Keratinocyte (primary cell): ENCODE results near the gene PRELID3B. TPM values are rescaled to one million over a fixed set of nuclear protein-coding genes. Genes with fewer than 3 reads are reported as not detected.

Experiments
- DNase-seq: peaks from one replicate; pipeline ENCODE4 v3.0.0-alpha.2; 2011; ENCODE audit warnings: low read depth, missing footprints, low spot score
- FAIRE-seq: peaks from 2 replicates; lab custom pipeline; 2011; peaks lifted over from hg19 to GRCh38; lab: Jason Lieb, UNC
- H2AFZ ChIP-seq: 2 replicates; pipeline ENCODE4 v1.6.0; 2012; ENCODE audit warnings: low read length, control low read depth, inconsistent platforms; ENCODE audit not compliant: control insufficient read depth
- H3K27ac ChIP-seq: 2 replicates; pipeline ENCODE4 v1.5.1; 2011; ENCODE audit warnings: low read length; ENCODE audit not compliant: control insufficient read depth, insufficient read depth
- H3K27me3 ChIP-seq: 3 replicates; pipeline ENCODE4 v1.6.0; 2011; ENCODE audit warnings: low read length; ENCODE audit not compliant: control insufficient read depth, insufficient read depth; ENCODE audit errors: extremely low read depth
- H3K36me3 ChIP-seq, 2 experiments: 2 replicates in 1 of 2; 3 replicates in 1 of 2; pipeline ENCODE4 v1.5.1; 2011; ENCODE audit warnings: low read length in 2 of 2, mild to moderate bottlenecking in 1 of 2; ENCODE audit not compliant: control insufficient read depth in 2 of 2, insufficient read depth in 2 of 2; ENCODE audit errors: extremely low read depth in 1 of 2
- H3K4me1 ChIP-seq: 3 replicates; pipeline ENCODE4 v1.5.1; 2011; ENCODE audit warnings: low read length; ENCODE audit not compliant: control insufficient read depth, insufficient read depth; ENCODE audit errors: extremely low read depth
- H3K4me2 ChIP-seq: 3 replicates; pipeline ENCODE4 v1.6.0; 2011; ENCODE audit warnings: low read depth, low read length; ENCODE audit not compliant: control insufficient read depth, insufficient read depth; ENCODE audit errors: extremely low read depth
- H3K4me3 ChIP-seq, 3 experiments: fragments of 200-600 bp in 1 of 3; sonication (generic) in 1 of 3; 2 replicates in 2 of 3; 3 replicates in 1 of 3; pipeline ENCODE4 v1.5.1; 2011 to 2016; ENCODE audit warnings: low read length in 3 of 3, mild to moderate bottlenecking in 3 of 3, control low read depth in 2 of 3, inconsistent platforms in 1 of 3, low read depth in 1 of 3, mixed read lengths in 1 of 3, mixed run types in 1 of 3, moderate library complexity in 1 of 3; ENCODE audit not compliant: control insufficient read depth in 2 of 3, insufficient read depth in 2 of 3; ENCODE audit errors: extremely low read depth in 1 of 3
- H3K79me2 ChIP-seq: 2 replicates; pipeline ENCODE4 v1.6.0; 2012; ENCODE audit warnings: low read length; ENCODE audit not compliant: control insufficient read depth, insufficient read depth
- H3K9ac ChIP-seq: 3 replicates; pipeline ENCODE4 v1.6.0; 2011; ENCODE audit warnings: low read length; ENCODE audit not compliant: control insufficient read depth, insufficient read depth; ENCODE audit errors: extremely low read depth
- H3K9me1 ChIP-seq: 3 replicates; pipeline ENCODE4 v1.6.0; 2011; ENCODE audit warnings: low read length; ENCODE audit not compliant: control insufficient read depth, insufficient read depth; ENCODE audit errors: extremely low read depth
- H3K9me3 ChIP-seq: 2 replicates; pipeline ENCODE4 v1.5.1; 2012; ENCODE audit warnings: low read depth, low read length; ENCODE audit not compliant: control insufficient read depth
- H4K20me1 ChIP-seq: 3 replicates; pipeline ENCODE4 v1.6.0; 2011; ENCODE audit warnings: low read length; ENCODE audit not compliant: control insufficient read depth, insufficient read depth; ENCODE audit errors: extremely low read depth
- EZH2 ChIP-seq: IDR thresholded peaks from one replicate; pipeline ENCODE4 v1.6.1; 2012; ENCODE audit warnings: inconsistent platforms, mild to moderate bottlenecking, low read length, moderate library complexity
- dilution Hi-C: fragments of 300-500 bp; cut with MboI; formaldehyde crosslinking; loops from one replicate; pipeline ENCODE4 v1.7.0; 2020; ENCODE audit warnings: low sequenced_read_pairs; ENCODE audit not compliant: extremely low pct_ligation_motif_present
- polyA plus RNA-seq, 5 experiments: library from polyadenylated mRNA; depleted of rRNA in 3 of 5; stranded (reverse) in 3 of 5; stranded (forward) in 1 of 5; unstranded in 1 of 5; fragments of >200 nt; gene quantifications; 1 replicate in 1 of 5; 2 replicates in 3 of 5; 3 replicates in 1 of 5; pipeline versions ENCODE4 v1.2.1 to v1.2.3, GENCODE V29; 2011 to 2012; ENCODE audit warnings: missing spikeins in 2 of 5, low read depth in 1 of 5, low replicate concordance in 1 of 5
- TF ChIP-seq, protein P1 (sequence below), 3 experiments: IDR thresholded peaks in 1 of 3; conservative IDR thresholded peaks in 1 of 3; optimal IDR thresholded peaks in 1 of 3; 2 replicates in 2 of 3; 3 replicates in 1 of 3; pipeline versions ENCODE3 to v1.5.1; 2011; ENCODE audit warnings: low read length in 3 of 3, mild to moderate bottlenecking in 3 of 3, moderate library complexity in 2 of 3, control low read depth in 1 of 3, inconsistent platforms in 1 of 3; ENCODE audit not compliant: insufficient read depth in 2 of 3; ENCODE audit errors: extremely low read depth in 1 of 3

The PRELID3B gene
- polyA plus RNA-seq, 1 donor (not counting 4 experiments of a cell fraction or from before 2014, with no cell fraction given) = 86.9 TPM

DNA sequence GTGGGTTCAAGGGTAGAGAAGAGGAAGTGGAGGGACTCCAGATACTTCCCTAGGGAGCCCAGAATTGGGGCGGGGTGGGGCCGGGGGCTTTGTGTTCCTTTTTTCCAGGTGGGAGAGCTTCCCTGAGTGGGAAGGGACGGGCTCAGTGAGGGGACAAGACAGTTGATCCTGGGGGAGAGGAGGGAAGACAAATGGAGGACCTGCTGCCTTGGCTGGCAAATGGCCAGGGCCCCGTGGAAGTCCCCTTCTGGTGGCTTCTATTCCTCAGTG is 38.2 kb downstream of the PRELID3B start:
- dilution Hi-C loops = no loop called here
- Histone ChIP-seq H3K79me2 (peaks cover 16% of the 10 kb centered on the region), H4K20me1 (no peaks in the 10 kb centered on the region), H3K4me3 (no peak overlapping the region), H3K4me1 (peaks cover 14% of the 10 kb centered on the region), H2AFZ (no peak overlapping the region), H3K9me3 (no peaks in the 10 kb centered on the region), H3K36me3 (peaks cover 10 to 21% of the 10 kb centered on the region in 2 experiments), H3K27me3 (no peaks in the 10 kb centered on the region), H3K9ac (no peak overlapping the region), H3K9me1 (no peaks in the 10 kb centered on the region), H3K4me2 (no peak overlapping the region), H3K27ac (no peak overlapping the region)
- FAIRE-seq (no peak), DNase-seq (no peak)
- TF ChIP-seq, protein P1, sequence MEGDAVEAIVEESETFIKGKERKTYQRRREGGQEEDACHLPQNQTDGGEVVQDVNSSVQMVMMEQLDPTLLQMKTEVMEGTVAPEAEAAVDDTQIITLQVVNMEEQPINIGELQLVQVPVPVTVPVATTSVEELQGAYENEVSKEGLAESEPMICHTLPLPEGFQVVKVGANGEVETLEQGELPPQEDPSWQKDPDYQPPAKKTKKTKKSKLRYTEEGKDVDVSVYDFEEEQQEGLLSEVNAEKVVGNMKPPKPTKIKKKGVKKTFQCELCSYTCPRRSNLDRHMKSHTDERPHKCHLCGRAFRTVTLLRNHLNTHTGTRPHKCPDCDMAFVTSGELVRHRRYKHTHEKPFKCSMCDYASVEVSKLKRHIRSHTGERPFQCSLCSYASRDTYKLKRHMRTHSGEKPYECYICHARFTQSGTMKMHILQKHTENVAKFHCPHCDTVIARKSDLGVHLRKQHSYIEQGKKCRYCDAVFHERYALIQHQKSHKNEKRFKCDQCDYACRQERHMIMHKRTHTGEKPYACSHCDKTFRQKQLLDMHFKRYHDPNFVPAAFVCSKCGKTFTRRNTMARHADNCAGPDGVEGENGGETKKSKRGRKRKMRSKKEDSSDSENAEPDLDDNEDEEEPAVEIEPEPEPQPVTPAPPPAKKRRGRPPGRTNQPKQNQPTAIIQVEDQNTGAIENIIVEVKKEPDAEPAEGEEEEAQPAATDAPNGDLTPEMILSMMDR (optimal IDR thresholded peaks at IDR 0.05 in 1 of 3, IDR thresholded peaks at IDR 0.05 in 1 of 3, conservative IDR thresholded peaks at IDR 0.05 in 1 of 3; ENCODE audit: extremely low read depth in 1 of 3, insufficient read depth in 2 of 3, low read length in 3 of 3) = no peak
- TF ChIP-seq EZH2 = no peak

DNA sequence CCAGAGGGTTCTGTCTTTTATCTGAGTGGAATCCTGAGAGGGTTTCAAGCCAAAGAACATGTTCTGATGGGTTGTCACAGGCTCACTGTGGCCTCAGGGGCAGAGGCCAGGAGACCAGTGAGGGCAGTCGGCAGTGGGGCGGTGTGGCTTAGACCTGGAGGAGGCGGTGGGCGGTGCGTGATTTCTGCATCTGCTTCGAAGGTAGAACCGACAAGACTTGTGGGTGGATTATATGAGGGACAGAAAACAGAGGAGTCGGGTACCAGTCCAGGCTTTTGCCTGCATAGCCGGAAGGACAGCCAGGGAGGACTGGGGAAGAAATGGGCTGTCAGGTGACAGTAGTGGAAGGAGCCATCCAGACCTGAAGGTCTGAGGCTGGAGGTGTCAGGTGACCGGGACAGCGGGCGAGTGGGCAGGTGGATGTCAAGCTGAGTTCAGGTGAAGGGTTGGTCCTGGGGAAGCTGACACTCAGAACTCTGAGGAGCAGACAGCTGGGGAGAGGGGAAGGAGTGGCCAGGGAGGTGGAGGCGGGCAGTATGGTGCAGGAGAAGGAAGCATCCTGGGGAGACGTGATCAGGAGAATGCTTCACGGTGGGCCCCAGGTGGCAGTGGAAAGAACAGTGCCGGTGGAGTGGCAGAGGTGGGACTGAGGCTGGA is 38.6 kb downstream of the PRELID3B start:
- Histone ChIP-seq H3K27me3 (no peaks in the 10 kb centered on the region), H3K4me3 (no peak overlapping the region), H3K79me2 (peaks cover 16% of the 10 kb centered on the region), H3K4me2 (no peak overlapping the region), H3K36me3 (peaks cover 13 to 24% of the 10 kb centered on the region in 2 experiments), H2AFZ (no peak overlapping the region), H3K27ac (no peak overlapping the region), H3K4me1 (peaks cover 14% of the 10 kb centered on the region), H3K9me1 (no peaks in the 10 kb centered on the region), H4K20me1 (no peaks in the 10 kb centered on the region), H3K9ac (no peak overlapping the region), H3K9me3 (no peaks in the 10 kb centered on the region)
- no peak for DNase-seq
- no peak for FAIRE-seq
- TF ChIP-seq, protein P1 (optimal IDR thresholded peaks at IDR 0.05 in 1 of 3, IDR thresholded peaks at IDR 0.05 in 1 of 3, conservative IDR thresholded peaks at IDR 0.05 in 1 of 3; ENCODE audit: extremely low read depth in 1 of 3, insufficient read depth in 2 of 3, low read length in 3 of 3) = no peak
- dilution Hi-C loops = no loop called here
